ENCODE results near the gene CPSF3. TPM values are rescaled to one million over a fixed set of nuclear protein-coding genes. Genes with fewer than 3 reads are reported as not detected.
A peak's percentile ranks its signal among the peaks of the same experiment; 100 is the strongest.

Gene CPSF3
- total and polyA plus RNA-seq, 11 donors = 12.0 to 27.5 (median 18.3) TPM

DNA sequence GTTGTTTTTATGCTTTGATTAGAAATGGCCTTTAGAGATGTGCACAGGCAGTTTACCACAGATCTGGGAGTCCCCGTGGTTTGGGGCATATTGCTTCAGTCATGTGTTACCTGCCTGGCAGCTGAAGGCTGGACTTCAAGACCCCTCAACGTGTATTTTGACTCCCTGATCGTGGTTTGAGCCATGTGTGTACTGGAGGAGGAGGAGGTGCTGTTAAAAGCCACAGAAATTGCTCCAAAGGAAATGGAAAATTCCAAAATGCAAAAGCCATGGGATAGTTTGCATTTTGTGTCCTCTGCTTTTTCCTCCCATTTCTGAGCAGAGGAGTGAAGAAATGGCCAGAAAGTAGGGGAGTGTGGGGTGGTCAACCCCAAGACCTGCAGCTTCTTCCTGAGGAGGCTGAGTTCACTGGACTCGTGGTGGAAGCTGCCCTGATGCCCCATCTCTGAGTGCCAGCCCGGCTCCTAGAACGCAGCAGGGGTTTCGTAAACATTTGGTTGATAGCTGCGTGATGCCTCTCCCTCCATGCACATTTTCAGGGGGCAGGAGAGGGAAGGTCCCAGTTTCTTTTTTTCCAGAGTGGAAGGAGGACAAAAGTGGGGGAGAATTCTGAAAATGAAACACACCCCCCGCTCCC is 45.9 kb upstream of the CPSF3 start:
- TF ChIP-seq POLR2A (IDR thresholded peaks at IDR 0.05) = no peak
- TF ChIP-seq, protein P1, sequence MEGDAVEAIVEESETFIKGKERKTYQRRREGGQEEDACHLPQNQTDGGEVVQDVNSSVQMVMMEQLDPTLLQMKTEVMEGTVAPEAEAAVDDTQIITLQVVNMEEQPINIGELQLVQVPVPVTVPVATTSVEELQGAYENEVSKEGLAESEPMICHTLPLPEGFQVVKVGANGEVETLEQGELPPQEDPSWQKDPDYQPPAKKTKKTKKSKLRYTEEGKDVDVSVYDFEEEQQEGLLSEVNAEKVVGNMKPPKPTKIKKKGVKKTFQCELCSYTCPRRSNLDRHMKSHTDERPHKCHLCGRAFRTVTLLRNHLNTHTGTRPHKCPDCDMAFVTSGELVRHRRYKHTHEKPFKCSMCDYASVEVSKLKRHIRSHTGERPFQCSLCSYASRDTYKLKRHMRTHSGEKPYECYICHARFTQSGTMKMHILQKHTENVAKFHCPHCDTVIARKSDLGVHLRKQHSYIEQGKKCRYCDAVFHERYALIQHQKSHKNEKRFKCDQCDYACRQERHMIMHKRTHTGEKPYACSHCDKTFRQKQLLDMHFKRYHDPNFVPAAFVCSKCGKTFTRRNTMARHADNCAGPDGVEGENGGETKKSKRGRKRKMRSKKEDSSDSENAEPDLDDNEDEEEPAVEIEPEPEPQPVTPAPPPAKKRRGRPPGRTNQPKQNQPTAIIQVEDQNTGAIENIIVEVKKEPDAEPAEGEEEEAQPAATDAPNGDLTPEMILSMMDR (IDR thresholded peaks at IDR 0.05) = no peak
- Histone ChIP-seq H3K27ac (peak overlapping the region in 11 of 12 donors; percentile 19 to 88 (median 67)), H3K4me3 (no peak overlapping the region), H3K36me3 (peaks cover 0 to 83% (median 39%) of the 10 kb centered on the region in 9 donors), H3K9me3 (no peaks in the 10 kb centered on the region), H3K27me3 (no peaks in the 10 kb centered on the region), H3K4me1 (peaks cover 0 to 40% (median 18%) of the 10 kb centered on the region in 12 donors)
- ATAC-seq (no peak), DNase-seq (no peak)
- intact Hi-C loops (cut with DNase I) = no loop called here
- 76 to 82% (median 79%) methylated on average over 9 of the region's 9 CpGs for WGBS, 4 donors

DNA sequence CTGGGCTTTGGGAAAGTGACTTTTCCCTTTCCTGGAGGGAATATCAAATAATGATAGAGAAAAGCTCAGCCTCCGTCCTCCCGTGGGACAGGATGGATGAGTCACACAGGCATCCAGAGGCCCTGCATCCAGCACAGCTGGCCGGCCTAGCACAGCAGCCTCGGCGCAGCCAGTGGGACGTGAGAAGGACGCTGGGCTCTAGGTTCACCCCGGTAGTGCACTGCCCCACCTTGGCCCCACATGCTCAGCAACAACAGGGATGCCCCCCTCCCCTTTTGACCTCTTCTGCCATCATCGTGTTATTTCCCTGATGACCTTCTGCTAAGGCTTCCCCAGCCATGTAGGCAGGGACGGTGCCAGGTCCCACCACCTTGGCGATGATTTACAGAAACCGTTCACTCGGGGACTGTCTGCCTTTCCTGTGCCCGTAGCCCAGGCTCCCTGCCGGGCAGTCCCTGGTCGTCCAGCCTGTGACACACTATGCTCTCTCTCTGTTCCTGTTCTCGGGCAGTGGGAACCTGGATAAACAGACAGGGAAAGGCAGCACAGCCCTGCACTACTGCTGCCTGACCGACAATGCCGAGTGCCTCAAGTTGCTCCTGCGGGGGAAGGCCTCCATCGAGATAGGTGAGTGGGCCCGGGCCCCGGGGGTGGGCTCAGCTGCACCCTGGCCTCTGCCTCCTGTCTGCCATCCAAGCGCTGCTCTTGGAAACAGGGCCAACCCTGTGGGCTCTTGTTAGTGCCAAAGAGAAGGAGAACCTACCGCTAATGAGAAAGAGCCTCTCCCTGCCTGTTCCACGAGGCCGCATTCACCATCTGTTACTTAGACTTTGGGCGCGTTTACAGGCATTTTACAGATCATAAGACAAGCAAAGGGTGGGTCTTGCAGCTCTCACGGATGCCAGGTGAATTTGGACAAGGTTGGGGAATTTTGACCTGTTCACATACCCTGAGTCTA is 44.7 kb upstream of the CPSF3 start:
- peaks cover 0 to 40% (median 18%) of the 10 kb centered on the region in 12 donors for H3K4me1 ChIP-seq
- ATAC-seq (peak; percentile 71 to 89 (median 84)), DNase-seq (peak; percentile 83 to 92 (median 88))
- intact Hi-C loops (cut with DNase I) = no loop called here
- H3K27ac ChIP-seq = peak overlapping the region in 11 of 12 donors; percentile 19 to 88 (median 67)
- H3K9me3 ChIP-seq = no peaks in the 10 kb centered on the region
- H3K4me3 ChIP-seq = no peak overlapping the region
- TF ChIP-seq, protein P1 (IDR thresholded peaks at IDR 0.05) = no peak
- TF ChIP-seq POLR2A (IDR thresholded peaks at IDR 0.05) = no peak
- H3K27me3 ChIP-seq = no peaks in the 10 kb centered on the region
- WGBS, 4 donors = 67 to 78% (median 72%) methylated on average over 27 to 30 of the region's 30 CpGs
- H3K36me3 ChIP-seq = peaks cover 0 to 83% (median 42%) of the 10 kb centered on the region in 9 donors

DNA sequence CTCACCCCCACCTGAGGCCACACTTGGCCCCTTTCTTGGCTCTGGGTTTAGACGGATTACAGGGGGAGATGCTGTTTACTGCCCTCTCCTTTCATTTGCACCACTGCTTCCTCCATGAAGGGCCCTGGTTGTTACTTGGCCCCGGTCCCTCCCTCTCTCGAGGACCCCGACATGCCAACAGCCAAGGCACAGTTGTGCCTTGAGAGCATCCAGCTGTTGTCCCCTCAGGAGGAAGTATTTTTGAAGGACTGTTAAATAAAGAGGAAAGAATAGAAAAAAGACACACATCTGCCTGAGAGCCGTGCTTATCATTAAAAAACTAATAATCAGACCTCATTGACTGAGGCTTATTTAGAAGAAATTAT is 44.1 kb upstream of the CPSF3 start:
- Histone ChIP-seq H3K36me3 (peaks cover 0 to 83% (median 37%) of the 10 kb centered on the region in 9 donors), H3K9me3 (no peaks in the 10 kb centered on the region), H3K4me1 (peaks cover 0 to 40% (median 18%) of the 10 kb centered on the region in 12 donors), H3K27me3 (no peaks in the 10 kb centered on the region), H3K27ac (peak overlapping the region in 10 of 12 donors; percentile 19 to 88 (median 68)), H3K4me3 (no peak overlapping the region)
- ATAC-seq (no peak), DNase-seq (no peak)
- WGBS, 4 donors = 76 to 90% (median 85%) methylated on average over 5 of the region's 5 CpGs
- intact Hi-C loops (cut with DNase I) = no loop called here
- TF ChIP-seq POLR2A (IDR thresholded peaks at IDR 0.05) = no peak
- TF ChIP-seq, protein P1 (IDR thresholded peaks at IDR 0.05) = no peak
